ENCODE measurements around the gene SIRT3. TPM values are rescaled to one million over a fixed set of nuclear protein-coding genes. Genes with fewer than 3 reads are reported as not detected.

The SIRT3 gene
- total and polyA plus RNA-seq, 11 donors, result 21.2 to 46.5 (median 27.3) TPM

DNA sequence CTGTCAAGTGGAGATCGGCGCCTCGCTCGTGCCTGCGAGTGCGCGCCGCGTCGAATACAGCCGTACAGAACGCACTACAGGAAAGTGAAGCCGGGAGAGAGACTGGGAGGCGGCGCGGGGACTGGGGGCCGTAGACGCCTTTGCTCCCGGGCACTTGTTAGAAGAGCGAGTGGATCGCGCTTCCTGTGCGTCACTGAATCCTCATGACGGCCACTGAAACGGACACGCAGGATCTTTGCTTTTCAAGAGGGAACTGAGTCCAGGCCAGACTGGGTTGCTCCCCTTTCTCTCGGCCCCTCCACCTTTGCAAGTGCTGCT lies 28.3 kb downstream of the SIRT3 start:
- H3K4me3 ChIP-seq, result peak overlapping the region; percentile 65 to 100 (median 89)
- no peaks in the 10 kb centered on the region for H3K27me3 ChIP-seq
- H3K27ac ChIP-seq, result peak overlapping the region; percentile 96 to 100 (median 99)
- intact Hi-C loops (cut with DNase I), result loop anchor here in 9 of 10 donors (1.0 to 10.0 kb wide), 14 partner anchors 27 to 307 kb away; partner anchors contain the start of genes PSMD13 (in 4 of the 9), SIRT3 (in 4 of the 9), PTDSS2 (in 3 of the 9) and RNH1 (in 3 of the 9)
- H3K9me3 ChIP-seq, result no peaks in the 10 kb centered on the region
- H3K4me1 ChIP-seq, result peaks cover 19 to 59% (median 38%) of the 10 kb centered on the region in 12 donors
- 0 to 1% (median 1%) methylated on average over 14 to 27 of the region's 27 CpGs for WGBS, 4 donors
- ATAC-seq (peak in 3 of 4 donors; percentile 3 to 29 (median 11)), DNase-seq (peak in 4 of 5 donors; percentile 48 to 75 (median 62))
- peaks cover 0 to 65% (median 60%) of the 10 kb centered on the region in 9 donors for H3K36me3 ChIP-seq
- TF ChIP-seq CTCF (IDR thresholded peaks at IDR 0.05), result no peak
- no peak for TF ChIP-seq POLR2A (IDR thresholded peaks at IDR 0.05)

DNA sequence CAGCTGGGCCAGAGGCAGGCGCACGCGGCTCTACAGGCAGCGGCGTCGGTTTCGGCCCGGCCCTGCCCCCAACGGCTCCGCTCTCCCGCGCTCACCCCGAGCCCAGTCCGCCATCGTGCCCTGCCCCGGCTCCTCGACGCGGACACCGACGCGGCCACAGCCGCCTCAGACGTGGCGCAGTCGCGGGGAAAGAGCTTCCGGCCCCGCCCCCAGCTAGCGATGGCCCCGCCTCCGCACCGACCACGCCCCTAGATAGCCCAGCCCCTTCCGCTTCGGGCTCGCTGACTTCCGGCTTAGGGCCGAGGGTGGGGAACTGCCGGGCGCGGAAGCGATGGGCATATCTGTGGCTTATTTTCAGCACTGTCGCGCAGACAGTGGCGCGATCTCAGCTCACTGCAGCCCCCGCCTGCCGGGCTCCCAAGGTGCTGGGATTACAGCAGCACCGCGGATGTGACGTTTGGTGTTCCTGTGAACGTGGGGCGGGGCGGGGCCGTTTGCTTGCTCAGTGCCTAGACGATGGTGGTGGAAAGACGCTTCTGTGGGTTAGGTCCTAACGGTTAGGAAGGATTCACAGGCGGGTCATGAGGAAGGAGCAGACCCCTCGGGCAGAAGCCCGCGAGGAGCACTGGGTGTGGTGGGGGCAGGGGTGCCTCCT lies 28.8 kb downstream of the SIRT3 start, which contains the start of the genes BET1L and RIC8A:
Gene BET1L (minus strand): TSS at position 192 of the 655 bp plus-strand sequence. CDS start 78 bp downstream, at position 114.
Gene RIC8A (plus strand): TSS at position 501 of the 655 bp plus-strand sequence. CDS start 1,147 bp downstream, outside the sequence.
- 0 to 3% (median 1%) methylated on average over 31 to 63 of the region's 63 CpGs for WGBS, 4 donors
- H3K4me3 ChIP-seq, result peak within 1 kb of the TSS; percentile 65 to 100 (median 89)
- H3K27ac ChIP-seq, result peak within 1 kb of the TSS; percentile 96 to 100 (median 99)
- DNase-seq (peak; percentile 95 to 98 (median 97)), ATAC-seq (peak; percentile 90 to 95 (median 94))
- intact Hi-C loops (cut with DNase I), result loop anchor here in 9 of 10 donors (1.0 to 10.0 kb wide), 12 partner anchors 29 to 307 kb away; partner anchors contain the start of genes PTDSS2 (in 3 of the 9), RNH1 (in 3 of the 9), IFITM2 (in 2 of the 9) and PSMD13 (in 2 of the 9)
- TF ChIP-seq CTCF (IDR thresholded peaks at IDR 0.05), result peak in 2 of 12 donors; percentile 14 to 16
- TF ChIP-seq POLR2A (IDR thresholded peaks at IDR 0.05), result peak; percentile 47 to 91
- H3K4me1 ChIP-seq, result peaks cover 19 to 59% (median 38%) of the 10 kb centered on the region in 12 donors
- H3K9me3 ChIP-seq, result no peaks in the 10 kb centered on the region
- H3K27me3 ChIP-seq, result no peaks in the 10 kb centered on the region
- H3K36me3 ChIP-seq, result peaks cover 0 to 65% (median 58%) of the 10 kb centered on the region in 9 donors

DNA sequence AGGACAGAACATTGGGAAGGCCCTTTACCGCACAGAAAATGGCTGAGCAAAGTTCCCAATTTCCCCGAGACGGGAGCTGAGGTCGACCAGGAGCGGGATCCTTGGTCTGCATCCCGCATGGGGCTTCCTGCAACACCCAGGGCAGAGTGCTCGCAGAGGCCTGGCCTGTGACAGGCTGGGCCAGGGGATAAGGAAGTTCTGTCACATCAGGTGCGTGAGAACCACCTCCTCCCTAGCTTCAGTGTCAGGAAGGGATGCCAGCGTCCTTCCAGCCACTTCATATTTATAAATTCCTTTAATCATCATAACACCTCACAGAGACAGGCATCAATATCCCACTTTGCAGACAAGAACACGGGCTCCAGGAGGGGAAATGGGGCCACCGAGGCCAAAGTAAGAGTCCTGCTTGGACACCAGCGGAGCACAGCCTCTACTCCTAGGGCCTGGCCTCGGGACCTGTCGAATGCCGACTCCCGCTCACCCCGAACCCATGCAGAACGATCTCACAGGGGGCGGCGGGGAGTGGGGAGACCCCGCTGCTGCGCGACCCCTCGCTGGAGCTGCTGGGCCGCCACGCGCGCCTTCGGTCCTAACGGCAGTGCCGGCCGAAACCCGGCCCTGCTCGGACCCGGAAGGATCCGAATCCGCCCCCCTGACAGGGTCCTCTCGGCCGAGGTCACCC lies 29.5 kb downstream of the SIRT3 start:
- Histone ChIP-seq H3K4me1 (peaks cover 19 to 64% (median 38%) of the 10 kb centered on the region in 12 donors), H3K27me3 (no peaks in the 10 kb centered on the region), H3K36me3 (peaks cover 0 to 60% (median 52%) of the 10 kb centered on the region in 9 donors), H3K27ac (peak overlapping the region; percentile 96 to 100 (median 99)), H3K4me3 (peak overlapping the region; percentile 65 to 100 (median 89)), H3K9me3 (no peaks in the 10 kb centered on the region)
- intact Hi-C loops (cut with DNase I), result loop anchor here in 9 of 10 donors (1.0 to 10.0 kb wide), 12 partner anchors 30 to 308 kb away; partner anchors contain the start of genes PTDSS2 (in 3 of the 9), RNH1 (in 3 of the 9), IFITM2 (in 2 of the 9) and PSMD13 (in 2 of the 9)
- ATAC-seq (peak in 2 of 4 donors; percentile 0 to 25), DNase-seq (peak in 2 of 5 donors; percentile 46 to 54)
- WGBS, 4 donors, result 1 to 4% (median 3%) methylated on average over 15 to 39 of the region's 39 CpGs
- TF ChIP-seq CTCF (IDR thresholded peaks at IDR 0.05) (no peak), POLR2A (IDR thresholded peaks at IDR 0.05) (no peak)

Data from heart left ventricle (tissue), 16 donors.